Measurements from ENCODE around the gene SORCS3.

GRCh38 chr10:105253515-105254212 is 612.6 kb downstream of the SORCS3 start:
- TF ChIP-seq CTCF (IDR thresholded peaks at IDR 0.05; ENCODE audit: low read depth, low read length, poor library complexity, severe bottlenecking) = no peak
- TF ChIP-seq EZH2phosphoT487 (IDR thresholded peaks at IDR 0.05; ENCODE audit: borderline replicate concordance, low read length) = no peak
